ENCODE data around the gene OAF. TPM values are rescaled to one million over a fixed set of nuclear protein-coding genes. Genes with fewer than 3 reads are reported as not detected.

Gene OAF
- 79.8 and 94.4 TPM in 2 replicates for total RNA-seq

GRCh38 chr11:120210626-120211521, at the start of gene OAF:
OAF (plus strand) TSS chr11:120211032; CDS start chr11:120211280, 248 bp downstream.

GRCh38 chr11:120239713-120240640, 29.1 kb downstream of the OAF start, which contains the start of gene POU2F3:
POU2F3 (plus strand) TSS chr11:120240140; CDS start chr11:120240344, 204 bp downstream.

Other genes starting within 250 kb of the OAF start
- not detected in 2 replicates for gene TRIM29, start 72.9 kb upstream of the OAF start, total RNA-seq
- not detected in 2 replicates for gene POU2F3, start 29.1 kb downstream of the OAF start, total RNA-seq
- gene TLCD5, start 114.3 kb downstream of the OAF start, total RNA-seq, result 3.0 and 6.6 TPM in 2 replicates
- 30.9 and 38.2 TPM in 2 replicates for gene ARHGEF12, start 125.4 kb downstream of the OAF start, total RNA-seq